NCI-H128 (cell line): Measurements from ENCODE around the gene NRXN3.

ENCODE experiments used
- DNase-seq: peaks from one replicate; lab custom pipeline; 2025; ENCODE audit not compliant: unreplicated experiment; lab: John Stamatoyannopoulos, UW

NRXN3 gene

GRCh38 chr14:79826362-79826761 is 1656.2 kb downstream of the NRXN3 start:
- no peak for DNase-seq

GRCh38 chr14:79829405-79830166 is 1659.4 kb downstream of the NRXN3 start:
- DNase-seq: no peak

- no peak for DNase-seq
These were observed 1661.2 kb downstream of the NRXN3 start for GRCh38 chr14:79831195-79831892.

GRCh38 chr14:79833781-79834180 is 1663.6 kb downstream of the NRXN3 start:
- no peak for DNase-seq

GRCh38 chr14:79834868-79835267 is 1664.7 kb downstream of the NRXN3 start:
- DNase-seq: no peak

- no peak for DNase-seq
These were observed 1666.4 kb downstream of the NRXN3 start for GRCh38 chr14:79836577-79836976.

GRCh38 chr14:79837699-79838098 is 1667.5 kb downstream of the NRXN3 start:
- DNase-seq: no peak

- DNase-seq: no peak
These were observed 1669.9 kb downstream of the NRXN3 start for GRCh38 chr14:79840103-79840502.

- no peak for DNase-seq
These were observed 1670.7 kb downstream of the NRXN3 start for GRCh38 chr14:79840831-79841230.

GRCh38 chr14:79841433-79841832 is 1671.3 kb downstream of the NRXN3 start:
- no peak for DNase-seq

GRCh38 chr14:79842270-79842669 is 1672.1 kb downstream of the NRXN3 start:
- DNase-seq: no peak

- no peak for DNase-seq
These were observed 1683.0 kb downstream of the NRXN3 start for GRCh38 chr14:79852950-79853744.

- DNase-seq: no peak
These were observed 1685.6 kb downstream of the NRXN3 start for GRCh38 chr14:79855789-79856188.

- no peak for DNase-seq
These were observed 1686.2 kb downstream of the NRXN3 start for GRCh38 chr14:79856381-79856780.

GRCh38 chr14:79861111-79861510 is 1690.9 kb downstream of the NRXN3 start:
- no peak for DNase-seq

GRCh38 chr14:79862045-79862444 is 1691.9 kb downstream of the NRXN3 start:
- DNase-seq: no peak

- no peak for DNase-seq
These were observed 1701.0 kb downstream of the NRXN3 start for GRCh38 chr14:79871136-79871535.

GRCh38 chr14:79878229-79878628 is 1708.1 kb downstream of the NRXN3 start:
- no peak for DNase-seq

GRCh38 chr14:79878785-79879184 is 1708.6 kb downstream of the NRXN3 start:
- no peak for DNase-seq

GRCh38 chr14:79881299-79881698 is 1711.1 kb downstream of the NRXN3 start:
- DNase-seq: no peak

- DNase-seq: no peak
These were observed 1720.4 kb downstream of the NRXN3 start for GRCh38 chr14:79890527-79890926.

GRCh38 chr14:79896009-79896408 is 1725.8 kb downstream of the NRXN3 start:
- DNase-seq: no peak
